ENCODE data around the gene ZMPSTE24. TPM values are rescaled to one million over a fixed set of nuclear protein-coding genes. Genes with fewer than 3 reads are reported as not detected.

The ZMPSTE24 gene
- polyA plus RNA-seq, 3 donors: 6.4 to 45.6 (median 36.0) TPM

- Histone ChIP-seq H2AFZ (ENCODE audit: insufficient read depth, low read depth, low read length, poor library complexity, severe bottlenecking) (no peak overlapping the region), H3K27me3 (ENCODE audit: control insufficient read depth in 2 of 2, insufficient read depth in 2 of 2, low read length in 2 of 2) (no peaks in the 10 kb centered on the region), H3K9ac (ENCODE audit: insufficient read depth, low read length, poor library complexity, severe bottlenecking) (no peak overlapping the region), H3K36me3 (replicated peaks in 1 of 2; ENCODE audit: control insufficient read depth in 1 of 2, insufficient read depth in 2 of 2, low read length in 2 of 2) (peaks cover 10 to 12% of the 10 kb centered on the region in 2 donors), H3K27ac (ENCODE audit: low read depth in 1 of 2, low read length in 2 of 2) (no peak overlapping the region), H3K79me2 (ENCODE audit: insufficient read depth, low read length) (peaks cover 7% of the 10 kb centered on the region), H3K4me1 (ENCODE audit: control insufficient read depth in 1 of 2, insufficient read depth in 2 of 2, low read length in 2 of 2) (peaks cover 7 to 8% of the 10 kb centered on the region in 2 donors), H3K9me3 (replicated peaks in 1 of 2; ENCODE audit: control insufficient read depth in 1 of 2, insufficient read depth in 1 of 2, low read length in 2 of 2) (no peaks in the 10 kb centered on the region), H4K20me1 (ENCODE audit: insufficient read depth, low read length) (no peaks in the 10 kb centered on the region), H3K4me2 (replicated peaks; ENCODE audit: extremely low read depth, low read length, poor library complexity, severe bottlenecking) (no peak overlapping the region), H3K4me3 (replicated peaks in 1 of 3; ENCODE audit: low read depth in 2 of 3, low read length in 3 of 3) (no peak overlapping the region)
- Mint-ChIP-seq H3K36me3 (peaks cover 8 to 23% of the 10 kb centered on the region in 2 donors), H3K4me3 (no peak overlapping the region), H3K9me3 (no peaks in the 10 kb centered on the region), H3K27ac (no peak overlapping the region), H3K4me1 (peaks cover 8% of the 10 kb centered on the region), H3K27me3 (ENCODE audit: low read depth in 3 of 3) (peaks cover 0 to 4% (median 2%) of the 10 kb centered on the region in 3 donors)
- intact Hi-C loops (cut with micrococcal nuclease): no loop called here
- no peak for TF ChIP-seq CTCF (IDR thresholded peaks at IDR 0.05)
- WGBS (ENCODE audit: insufficient coverage): no CpG with 5 or more reads among the region's 6 CpGs
- DNase-seq: no peak
Observed at GRCh38 chr1:40307186-40307585, 49.1 kb downstream of the ZMPSTE24 start.

- H4K20me1 ChIP-seq (ENCODE audit: insufficient read depth, low read length): no peaks in the 10 kb centered on the region
- no peak for TF ChIP-seq CTCF (IDR thresholded peaks at IDR 0.05)
- Mint-ChIP-seq H3K27ac (peak overlapping the region in 1 of 7 donors; percentile 12), H3K36me3 (peaks cover 7 to 21% of the 10 kb centered on the region in 2 donors), H3K9me3 (no peaks in the 10 kb centered on the region), H3K4me1 (peaks cover 18% of the 10 kb centered on the region), H3K4me3 (no peak overlapping the region), H3K27me3 (ENCODE audit: low read depth in 3 of 3) (peaks cover 0 to 4% (median 2%) of the 10 kb centered on the region in 3 donors)
- 100% methylated on average over 5 of the region's 6 CpGs for WGBS (ENCODE audit: insufficient coverage)
- no peak overlapping the region for H3K4me2 ChIP-seq (replicated peaks; ENCODE audit: extremely low read depth, low read length, poor library complexity, severe bottlenecking)
- H3K9me3 ChIP-seq (replicated peaks in 1 of 2; ENCODE audit: control insufficient read depth in 1 of 2, insufficient read depth in 1 of 2, low read length in 2 of 2): no peaks in the 10 kb centered on the region
- peaks cover 8% of the 10 kb centered on the region for H3K79me2 ChIP-seq (ENCODE audit: insufficient read depth, low read length)
- peaks cover 8 to 12% of the 10 kb centered on the region in 2 donors for H3K36me3 ChIP-seq (replicated peaks in 1 of 2; ENCODE audit: control insufficient read depth in 1 of 2, insufficient read depth in 2 of 2, low read length in 2 of 2)
- H2AFZ ChIP-seq (ENCODE audit: insufficient read depth, low read depth, low read length, poor library complexity, severe bottlenecking): no peak overlapping the region
- intact Hi-C loops (cut with micrococcal nuclease): no loop called here
- H3K27me3 ChIP-seq (ENCODE audit: control insufficient read depth in 2 of 2, insufficient read depth in 2 of 2, low read length in 2 of 2): no peaks in the 10 kb centered on the region
- H3K4me3 ChIP-seq (replicated peaks in 1 of 3; ENCODE audit: low read depth in 2 of 3, low read length in 3 of 3): no peak overlapping the region
- no peak for DNase-seq
- peaks cover 17 to 18% of the 10 kb centered on the region in 2 donors for H3K4me1 ChIP-seq (ENCODE audit: control insufficient read depth in 1 of 2, insufficient read depth in 2 of 2, low read length in 2 of 2)
- no peak overlapping the region for H3K9ac ChIP-seq (ENCODE audit: insufficient read depth, low read length, poor library complexity, severe bottlenecking)
- no peak overlapping the region for H3K27ac ChIP-seq (ENCODE audit: low read depth in 1 of 2, low read length in 2 of 2)
Observed at GRCh38 chr1:40308036-40308727, 50.1 kb downstream of the ZMPSTE24 start.
